8988T (cell line): ENCODE results near the gene TSGA10IP.
A peak's percentile ranks its signal among the peaks of the same experiment; 100 is the strongest.

Experiments
- DNase-seq: peaks from one replicate; pipeline ENCODE4 v3.0.0; 2011

TSGA10IP gene

GRCh38 chr11:65977621-65978390, 32.5 kb downstream of the TSGA10IP start:
- DNase-seq: no peak

GRCh38 chr11:65978391-65979238, 33.3 kb downstream of the TSGA10IP start:
- no peak for DNase-seq

GRCh38 chr11:65979261-65979759, 34.0 kb downstream of the TSGA10IP start:
- DNase-seq: no peak

- DNase-seq: no peak
These were observed 35.9 kb downstream of the TSGA10IP start for GRCh38 chr11:65981101-65981740.

- no peak for DNase-seq
These were observed 36.9 kb downstream of the TSGA10IP start for GRCh38 chr11:65981972-65982823.

GRCh38 chr11:65982824-65983588, 37.7 kb downstream of the TSGA10IP start:
- DNase-seq: no peak

- DNase-seq: no peak
These were observed 38.3 kb downstream of the TSGA10IP start for GRCh38 chr11:65983589-65983987.

GRCh38 chr11:65987336-65987735, 42.1 kb downstream of the TSGA10IP start:
- DNase-seq: no peak

- DNase-seq: peak; percentile 75
These were observed 43.7 kb downstream of the TSGA10IP start for GRCh38 chr11:65988791-65989592.

GRCh38 chr11:65992056-65992455, 46.8 kb downstream of the TSGA10IP start:
- DNase-seq: no peak

- DNase-seq: no peak
These were observed 52.0 kb downstream of the TSGA10IP start for GRCh38 chr11:65997286-65997685.

GRCh38 chr11:66001942-66002647, 56.8 kb downstream of the TSGA10IP start, which contains the start of the genes BANF1 and EIF1AD:
TSS of gene BANF1 (plus strand) at chr11:66002503. CDS start at chr11:66003251, 748 bp downstream.
TSS of gene EIF1AD (minus strand) at chr11:66002157. CDS start at chr11:66000389, 1,768 bp downstream.
- peak; percentile 91 for DNase-seq

GRCh38 chr11:66002648-66003225, 57.5 kb downstream of the TSGA10IP start:
- DNase-seq: peak; percentile 55

GRCh38 chr11:66003291-66003690, 58.0 kb downstream of the TSGA10IP start:
- DNase-seq: no peak

- DNase-seq: no peak
These were observed 58.9 kb downstream of the TSGA10IP start for GRCh38 chr11:66004186-66004585.

GRCh38 chr11:66006134-66006890, 61.0 kb downstream of the TSGA10IP start:
- DNase-seq: no peak

- DNase-seq: no peak
These were observed 61.6 kb downstream of the TSGA10IP start for GRCh38 chr11:66006891-66007176.

GRCh38 chr11:66007201-66007634, 61.9 kb downstream of the TSGA10IP start:
- no peak for DNase-seq

- no peak for DNase-seq
These were observed 62.8 kb downstream of the TSGA10IP start for GRCh38 chr11:66008095-66008467.
